Activated CD8-positive, alpha-beta memory T cell treated with anti-CD3 and anti-CD28 coated beads, Interleukin-2, amount 10 ng/mL, durations not matched to agents 7 days and 5 days (primary cell): ENCODE data around the gene KAZN. TPM values are rescaled to one million over a fixed set of nuclear protein-coding genes. Genes with fewer than 3 reads are reported as not detected.

Experiments
- ATAC-seq: fragments of 150-1000 bp; cut with Tn5 transposase; one replicate; pipeline ENCODE4 v1.10.0; 2021; ENCODE audit warnings: moderate library complexity
- CTCF ChIA-PET: fragments of 350-600 bp; sonication (Branson Sonifier 250); formaldehyde crosslinking; loops from one replicate; lab custom pipeline; 2021; ENCODE audit warnings: antibody characterized with exemption; lab: Charles Lee
- DNase-seq: peaks from one replicate; pipeline ENCODE4 v3.0.0-alpha.2; 2020
- H3K27ac Mint-ChIP-seq: one replicate; pipeline ENCODE4 v1.8.0; 2021; ENCODE audit warnings: mild to moderate bottlenecking, mixed read lengths
- H3K27me3 Mint-ChIP-seq: one replicate; pipeline ENCODE4 v1.8.0; 2021; ENCODE audit warnings: mixed read lengths
- H3K36me3 Mint-ChIP-seq: one replicate; pipeline ENCODE4 v1.8.0; 2021; ENCODE audit warnings: mild to moderate bottlenecking, mixed read lengths
- H3K4me1 Mint-ChIP-seq: one replicate; pipeline ENCODE4 v1.8.0; 2021; ENCODE audit warnings: mixed read lengths
- H3K4me3 Mint-ChIP-seq: one replicate; pipeline ENCODE4 v1.8.0; 2021; ENCODE audit warnings: mild to moderate bottlenecking, moderate library complexity, mixed read lengths
- H3K9me3 Mint-ChIP-seq: one replicate; pipeline ENCODE4 v1.8.0; 2022; ENCODE audit warnings: low read depth, mixed read lengths
- total RNA-seq, 2 experiments: library from RNA; stranded (reverse); gene quantifications; one replicate each; pipeline ENCODE4 v1.2.3, GENCODE V29; 2021

The KAZN gene
- total RNA-seq, 2 experiments from 2014 or later = 0.12 to 0.15 TPM

- CTCF ChIA-PET = no interaction called here
- no peaks in the 10 kb centered on the region for H3K36me3 Mint-ChIP-seq
- peaks cover 2% of the 10 kb centered on the region for H3K9me3 Mint-ChIP-seq
- no peak overlapping the region for H3K27ac Mint-ChIP-seq
- ATAC-seq = no peak
- H3K27me3 Mint-ChIP-seq = no peaks in the 10 kb centered on the region
- H3K4me1 Mint-ChIP-seq = no peaks in the 10 kb centered on the region
- H3K4me3 Mint-ChIP-seq = no peak overlapping the region
- DNase-seq = no peak
Observed at GRCh38 chr1:14686701-14687100, 88.2 kb downstream of the KAZN start.

GRCh38 chr1:14687147-14687546, 88.7 kb downstream of the KAZN start:
- ATAC-seq (no peak), DNase-seq (no peak)
- H3K4me3 Mint-ChIP-seq = no peak overlapping the region

GRCh38 chr1:14689996-14690615, 91.6 kb downstream of the KAZN start:
- Mint-ChIP-seq H3K27ac (no peak overlapping the region), H3K4me1 (no peaks in the 10 kb centered on the region), H3K36me3 (no peaks in the 10 kb centered on the region), H3K9me3 (no peaks in the 10 kb centered on the region), H3K27me3 (no peaks in the 10 kb centered on the region), H3K4me3 (no peak overlapping the region)
- ATAC-seq = no peak
- no peak for DNase-seq
- CTCF ChIA-PET = no interaction called here

More at GRCh38 chr1:14687147-14687546, 88.7 kb downstream of the KAZN start:
- Mint-ChIP-seq H3K27ac (no peak overlapping the region), H3K27me3 (no peaks in the 10 kb centered on the region), H3K4me1 (no peaks in the 10 kb centered on the region), H3K36me3 (no peaks in the 10 kb centered on the region), H3K9me3 (peaks cover 2% of the 10 kb centered on the region)
- CTCF ChIA-PET = no interaction called here

- Mint-ChIP-seq H3K36me3 (no peaks in the 10 kb centered on the region), H3K27ac (no peak overlapping the region), H3K4me3 (no peak overlapping the region), H3K9me3 (no peaks in the 10 kb centered on the region), H3K4me1 (no peaks in the 10 kb centered on the region), H3K27me3 (no peaks in the 10 kb centered on the region)
- DNase-seq (no peak), ATAC-seq (no peak)
- CTCF ChIA-PET = no interaction called here
Observed at GRCh38 chr1:14693949-14694348, 95.5 kb downstream of the KAZN start.

GRCh38 chr1:14694589-14694988, 96.1 kb downstream of the KAZN start:
- H3K27ac Mint-ChIP-seq = no peak overlapping the region
- CTCF ChIA-PET = no interaction called here
- H3K4me1 Mint-ChIP-seq = no peaks in the 10 kb centered on the region
- H3K4me3 Mint-ChIP-seq = no peak overlapping the region
- no peak for DNase-seq
- no peaks in the 10 kb centered on the region for H3K9me3 Mint-ChIP-seq
- no peaks in the 10 kb centered on the region for H3K27me3 Mint-ChIP-seq
- H3K36me3 Mint-ChIP-seq = no peaks in the 10 kb centered on the region
- no peak for ATAC-seq

- Mint-ChIP-seq H3K4me1 (no peaks in the 10 kb centered on the region), H3K36me3 (no peaks in the 10 kb centered on the region), H3K9me3 (no peaks in the 10 kb centered on the region), H3K27me3 (no peaks in the 10 kb centered on the region), H3K4me3 (no peak overlapping the region), H3K27ac (no peak overlapping the region)
- no peak for DNase-seq
- CTCF ChIA-PET = interaction anchor here (0.6 kb wide), 1 partner anchor 146 kb away, joined by 3 read pairs; no protein-coding TSS in a partner anchor
- no peak for ATAC-seq
Observed at GRCh38 chr1:14696761-14697160, 98.3 kb downstream of the KAZN start.

GRCh38 chr1:14697353-14697752, 98.9 kb downstream of the KAZN start:
- CTCF ChIA-PET = interaction anchor here (0.6 kb wide), 1 partner anchor 145 kb away, joined by 3 read pairs; no protein-coding TSS in a partner anchor
- Mint-ChIP-seq H3K9me3 (no peaks in the 10 kb centered on the region), H3K27me3 (no peaks in the 10 kb centered on the region), H3K4me3 (no peak overlapping the region), H3K27ac (no peak overlapping the region), H3K36me3 (no peaks in the 10 kb centered on the region), H3K4me1 (no peaks in the 10 kb centered on the region)
- DNase-seq (no peak), ATAC-seq (no peak)

- DNase-seq (no peak), ATAC-seq (no peak)
- Mint-ChIP-seq H3K4me3 (no peak overlapping the region), H3K4me1 (no peaks in the 10 kb centered on the region), H3K27ac (no peak overlapping the region), H3K36me3 (no peaks in the 10 kb centered on the region), H3K9me3 (peaks cover 2% of the 10 kb centered on the region), H3K27me3 (no peaks in the 10 kb centered on the region)
- CTCF ChIA-PET = no interaction called here
Observed at GRCh38 chr1:14698314-14698713, 99.8 kb downstream of the KAZN start.

- H3K9me3 Mint-ChIP-seq = peaks cover 2% of the 10 kb centered on the region
- ATAC-seq (no peak), DNase-seq (no peak)
- H3K36me3 Mint-ChIP-seq = no peaks in the 10 kb centered on the region
- H3K4me3 Mint-ChIP-seq = no peak overlapping the region
- CTCF ChIA-PET = no interaction called here
- H3K27me3 Mint-ChIP-seq = no peaks in the 10 kb centered on the region
- H3K4me1 Mint-ChIP-seq = no peaks in the 10 kb centered on the region
- H3K27ac Mint-ChIP-seq = no peak overlapping the region
Observed at GRCh38 chr1:14699620-14700019, 101.1 kb downstream of the KAZN start.

- Mint-ChIP-seq H3K4me1 (no peaks in the 10 kb centered on the region), H3K27ac (no peak overlapping the region), H3K4me3 (no peak overlapping the region), H3K36me3 (no peaks in the 10 kb centered on the region), H3K27me3 (no peaks in the 10 kb centered on the region), H3K9me3 (peaks cover 4% of the 10 kb centered on the region)
- ATAC-seq (no peak), DNase-seq (no peak)
- CTCF ChIA-PET = no interaction called here
Observed at GRCh38 chr1:14704846-14705245, 106.4 kb downstream of the KAZN start.

- Mint-ChIP-seq H3K4me1 (no peaks in the 10 kb centered on the region), H3K27ac (no peak overlapping the region), H3K27me3 (no peaks in the 10 kb centered on the region), H3K9me3 (peaks cover 4% of the 10 kb centered on the region), H3K4me3 (no peak overlapping the region), H3K36me3 (no peaks in the 10 kb centered on the region)
- CTCF ChIA-PET = no interaction called here
- ATAC-seq (no peak), DNase-seq (no peak)
Observed at GRCh38 chr1:14705824-14706223, 107.3 kb downstream of the KAZN start.

- Mint-ChIP-seq H3K27me3 (no peaks in the 10 kb centered on the region), H3K4me3 (no peak overlapping the region), H3K9me3 (peaks cover 4% of the 10 kb centered on the region), H3K36me3 (no peaks in the 10 kb centered on the region), H3K4me1 (no peaks in the 10 kb centered on the region), H3K27ac (no peak overlapping the region)
- ATAC-seq (no peak), DNase-seq (no peak)
- CTCF ChIA-PET = no interaction called here
Observed at GRCh38 chr1:14706631-14707030, 108.1 kb downstream of the KAZN start.

GRCh38 chr1:14707531-14708445, 109.3 kb downstream of the KAZN start:
- CTCF ChIA-PET = no interaction called here
- Mint-ChIP-seq H3K27ac (no peak overlapping the region), H3K9me3 (peaks cover 2% of the 10 kb centered on the region)

GRCh38 chr1:14710331-14710730, 111.8 kb downstream of the KAZN start:
- H3K4me1 Mint-ChIP-seq = no peaks in the 10 kb centered on the region
- H3K4me3 Mint-ChIP-seq = no peak overlapping the region
- DNase-seq = no peak
- no peaks in the 10 kb centered on the region for H3K27me3 Mint-ChIP-seq
- ATAC-seq = no peak
- CTCF ChIA-PET = no interaction called here
- no peak overlapping the region for H3K27ac Mint-ChIP-seq
- H3K9me3 Mint-ChIP-seq = peaks cover 2% of the 10 kb centered on the region
- no peaks in the 10 kb centered on the region for H3K36me3 Mint-ChIP-seq

More at GRCh38 chr1:14707531-14708445, 109.3 kb downstream of the KAZN start:
- Mint-ChIP-seq H3K27me3 (no peaks in the 10 kb centered on the region), H3K4me1 (no peaks in the 10 kb centered on the region), H3K4me3 (no peak overlapping the region), H3K36me3 (no peaks in the 10 kb centered on the region)
- DNase-seq = no peak
- no peak for ATAC-seq
